ENCODE data around the gene LUZP2. TPM values are rescaled to one million over a fixed set of nuclear protein-coding genes. Genes with fewer than 3 reads are reported as not detected.

The LUZP2 gene
- total RNA-seq, 1 donor from 2014 or later, result 0.33 TPM

DNA sequence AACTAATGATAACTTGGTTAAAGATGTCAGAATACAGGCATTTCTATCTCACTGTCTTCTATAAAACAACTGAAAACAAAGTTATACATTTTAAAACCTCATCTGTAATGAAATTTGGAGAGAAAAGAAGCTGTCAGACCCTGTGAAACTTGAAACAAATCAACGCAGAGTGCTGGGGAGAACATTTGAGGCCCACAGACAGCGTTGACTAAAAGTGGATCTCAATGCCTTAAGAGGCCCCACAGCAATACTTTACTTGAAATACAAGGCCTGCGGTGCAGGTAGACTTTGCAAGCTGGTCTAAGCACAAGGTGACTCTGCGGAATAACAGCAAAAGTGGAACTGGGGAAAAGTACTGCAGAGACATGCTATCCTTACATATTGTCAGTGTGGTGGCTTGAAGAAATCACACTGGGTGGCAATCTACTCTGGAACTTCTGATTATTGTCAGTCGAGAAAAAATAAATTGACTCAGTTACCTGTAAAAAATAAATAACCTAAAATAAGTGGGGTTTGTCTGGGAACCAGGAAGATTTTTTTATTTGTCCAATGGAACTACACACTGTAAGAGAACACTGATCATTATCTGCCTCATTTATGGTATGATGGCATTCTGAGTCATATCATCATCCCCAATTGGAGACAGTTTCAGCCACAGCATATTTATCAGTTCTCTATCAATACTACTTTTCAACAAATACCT lies 138.9 kb downstream of the LUZP2 start:
- TF ChIP-seq, protein P1, sequence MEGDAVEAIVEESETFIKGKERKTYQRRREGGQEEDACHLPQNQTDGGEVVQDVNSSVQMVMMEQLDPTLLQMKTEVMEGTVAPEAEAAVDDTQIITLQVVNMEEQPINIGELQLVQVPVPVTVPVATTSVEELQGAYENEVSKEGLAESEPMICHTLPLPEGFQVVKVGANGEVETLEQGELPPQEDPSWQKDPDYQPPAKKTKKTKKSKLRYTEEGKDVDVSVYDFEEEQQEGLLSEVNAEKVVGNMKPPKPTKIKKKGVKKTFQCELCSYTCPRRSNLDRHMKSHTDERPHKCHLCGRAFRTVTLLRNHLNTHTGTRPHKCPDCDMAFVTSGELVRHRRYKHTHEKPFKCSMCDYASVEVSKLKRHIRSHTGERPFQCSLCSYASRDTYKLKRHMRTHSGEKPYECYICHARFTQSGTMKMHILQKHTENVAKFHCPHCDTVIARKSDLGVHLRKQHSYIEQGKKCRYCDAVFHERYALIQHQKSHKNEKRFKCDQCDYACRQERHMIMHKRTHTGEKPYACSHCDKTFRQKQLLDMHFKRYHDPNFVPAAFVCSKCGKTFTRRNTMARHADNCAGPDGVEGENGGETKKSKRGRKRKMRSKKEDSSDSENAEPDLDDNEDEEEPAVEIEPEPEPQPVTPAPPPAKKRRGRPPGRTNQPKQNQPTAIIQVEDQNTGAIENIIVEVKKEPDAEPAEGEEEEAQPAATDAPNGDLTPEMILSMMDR (IDR thresholded peaks at IDR 0.05; ENCODE audit: insufficient read depth, low read length, poor library complexity, severe bottlenecking), result no peak
- Histone ChIP-seq H3K27me3 (ENCODE audit: control insufficient read depth, insufficient read depth, low read length) (no peaks in the 10 kb centered on the region), H3K4me3 (ENCODE audit: low read depth, low read length) (no peak overlapping the region), H3K36me3 (ENCODE audit: control insufficient read depth, insufficient read depth, low read length) (no peaks in the 10 kb centered on the region)
- peak; percentile 21 for DNase-seq (ENCODE audit: low read depth)

DNA sequence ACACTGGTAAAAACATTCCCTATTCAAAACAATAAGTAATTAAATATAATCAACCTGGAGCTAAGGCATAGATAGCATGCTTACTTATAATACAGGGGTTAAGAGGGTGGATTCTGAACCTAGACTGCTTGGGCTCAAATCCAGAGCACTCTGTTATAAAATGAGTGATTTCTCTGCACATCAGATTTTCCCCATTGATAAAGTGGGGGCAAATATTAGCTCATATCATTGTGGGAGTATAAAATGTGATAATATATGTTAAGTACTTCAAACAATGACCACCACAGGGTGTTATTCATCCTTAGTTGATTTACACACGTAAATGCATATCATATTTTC lies 139.4 kb downstream of the LUZP2 start:
- TF ChIP-seq, protein P1 (IDR thresholded peaks at IDR 0.05; ENCODE audit: insufficient read depth, low read length, poor library complexity, severe bottlenecking), result no peak
- Histone ChIP-seq H3K27me3 (ENCODE audit: control insufficient read depth, insufficient read depth, low read length) (no peaks in the 10 kb centered on the region), H3K4me3 (ENCODE audit: low read depth, low read length) (no peak overlapping the region), H3K36me3 (ENCODE audit: control insufficient read depth, insufficient read depth, low read length) (no peaks in the 10 kb centered on the region)
- DNase-seq (ENCODE audit: low read depth), result no peak

DNA sequence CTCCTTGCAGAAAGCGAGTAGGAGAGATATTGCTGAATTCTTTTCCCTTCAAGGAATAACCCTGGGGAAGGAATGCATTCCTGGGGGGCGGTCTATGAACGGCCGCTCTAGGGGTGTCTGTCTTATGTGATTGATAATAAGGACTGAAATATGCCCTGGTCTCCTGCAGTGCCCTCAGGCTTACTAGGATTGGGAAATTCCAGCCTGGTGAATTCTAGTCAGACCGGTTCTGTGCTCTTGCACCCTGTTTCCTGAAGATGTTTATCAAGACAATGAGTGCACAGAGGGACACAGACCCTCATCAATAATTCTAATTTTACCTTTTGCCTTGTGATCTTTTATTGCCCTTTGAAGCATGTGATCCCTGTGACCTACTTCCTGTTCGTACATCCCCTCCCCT lies 140.7 kb downstream of the LUZP2 start:
- no peak overlapping the region for H3K4me3 ChIP-seq (ENCODE audit: low read depth, low read length)

DNA sequence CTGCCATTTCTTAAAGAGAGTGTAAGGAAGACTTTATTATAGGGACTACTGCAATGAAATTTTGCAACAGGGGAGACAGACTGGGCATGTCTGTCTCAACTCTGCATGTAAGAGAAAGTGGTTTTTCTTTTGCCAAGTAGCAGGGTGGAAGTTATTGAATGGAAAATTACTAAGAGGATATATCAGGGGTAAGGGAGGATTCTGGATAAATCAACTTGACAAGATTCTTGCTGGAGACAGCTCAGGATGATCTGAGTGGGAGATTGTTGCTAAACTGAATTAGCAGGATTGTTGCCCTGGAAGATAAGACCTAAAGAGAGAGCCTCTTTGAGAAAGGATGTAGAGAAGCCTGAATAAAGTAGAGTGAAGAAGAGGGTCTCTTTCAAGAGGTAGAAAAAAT lies 145.8 kb downstream of the LUZP2 start:
- Histone ChIP-seq H3K4me3 (ENCODE audit: low read depth, low read length) (no peak overlapping the region), H3K36me3 (ENCODE audit: control insufficient read depth, insufficient read depth, low read length) (no peaks in the 10 kb centered on the region), H3K27me3 (ENCODE audit: control insufficient read depth, insufficient read depth, low read length) (no peaks in the 10 kb centered on the region)
- TF ChIP-seq, protein P1 (IDR thresholded peaks at IDR 0.05; ENCODE audit: insufficient read depth, low read length, poor library complexity, severe bottlenecking), result no peak
- no peak for DNase-seq (ENCODE audit: low read depth)

More for the DNA sequence above, 140.7 kb downstream of the LUZP2 start:
- H3K36me3 ChIP-seq (ENCODE audit: control insufficient read depth, insufficient read depth, low read length), result no peaks in the 10 kb centered on the region
- no peaks in the 10 kb centered on the region for H3K27me3 ChIP-seq (ENCODE audit: control insufficient read depth, insufficient read depth, low read length)
- TF ChIP-seq, protein P1 (IDR thresholded peaks at IDR 0.05; ENCODE audit: insufficient read depth, low read length, poor library complexity, severe bottlenecking), result no peak
- DNase-seq (ENCODE audit: low read depth), result no peak

DNA sequence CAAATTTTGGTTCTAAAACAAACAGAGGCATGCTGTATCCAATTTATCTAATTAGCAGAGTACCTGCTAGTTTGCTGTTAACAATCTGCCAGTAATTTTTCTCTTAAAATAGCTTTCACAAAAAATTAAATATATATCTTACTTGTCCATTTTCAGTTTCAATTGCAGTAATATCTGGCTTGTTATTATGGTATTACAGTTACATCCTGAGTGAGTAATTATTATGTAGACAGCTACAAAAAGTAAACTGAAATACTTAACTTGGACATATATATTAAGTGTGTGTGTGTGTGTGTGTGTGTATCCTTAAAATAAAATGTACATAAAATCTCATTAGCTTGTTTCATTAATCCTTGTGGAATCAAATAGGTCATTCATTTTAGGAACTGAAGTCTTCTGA lies 148.7 kb downstream of the LUZP2 start:
- Histone ChIP-seq H3K4me3 (ENCODE audit: low read depth, low read length) (no peak overlapping the region), H3K27me3 (ENCODE audit: control insufficient read depth, insufficient read depth, low read length) (no peaks in the 10 kb centered on the region), H3K36me3 (ENCODE audit: control insufficient read depth, insufficient read depth, low read length) (no peaks in the 10 kb centered on the region)
- TF ChIP-seq, protein P1 (IDR thresholded peaks at IDR 0.05; ENCODE audit: insufficient read depth, low read length, poor library complexity, severe bottlenecking), result no peak
- DNase-seq (ENCODE audit: low read depth), result no peak

DNA sequence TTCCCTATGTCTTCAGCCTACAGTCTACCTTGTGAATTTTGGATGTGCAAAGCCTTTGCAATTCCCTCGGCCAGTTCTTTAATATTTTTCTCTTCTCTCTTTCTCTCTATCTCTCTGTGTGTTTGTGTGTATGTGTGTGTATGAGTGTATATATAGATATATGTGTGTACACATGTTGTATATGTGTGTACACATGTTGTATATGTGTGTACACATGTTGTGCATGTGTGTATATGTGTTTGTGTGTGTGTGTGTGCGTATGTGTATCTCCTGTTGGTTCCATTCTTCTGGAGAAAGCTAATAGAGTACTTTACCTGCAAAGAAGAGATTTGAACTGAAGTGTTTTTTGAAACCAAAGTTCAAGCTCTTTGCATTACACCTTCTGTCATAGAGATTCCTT lies 155.0 kb downstream of the LUZP2 start:
- H3K4me3 ChIP-seq (ENCODE audit: low read depth, low read length), result no peak overlapping the region
- no peaks in the 10 kb centered on the region for H3K36me3 ChIP-seq (ENCODE audit: control insufficient read depth, insufficient read depth, low read length)
- no peak for DNase-seq (ENCODE audit: low read depth)
- TF ChIP-seq, protein P1 (IDR thresholded peaks at IDR 0.05; ENCODE audit: insufficient read depth, low read length, poor library complexity, severe bottlenecking), result no peak
- no peaks in the 10 kb centered on the region for H3K27me3 ChIP-seq (ENCODE audit: control insufficient read depth, insufficient read depth, low read length)

Data from kidney epithelial cell (primary cell).